ENCODE data around the gene SRGAP2C.
"Not testable (repeated sequence)": the region's sequence is repeated elsewhere in the genome, so short reads cannot be mapped to it uniquely, and the experiment has no call there.

Gene SRGAP2C

GRCh38 chr1:121184290-121185127 is at the start of gene SRGAP2C, which contains the start of gene FAM72B:
TSS of gene SRGAP2C (plus strand) at chr1:121184975. CDS start at chr1:121187447, 2,472 bp downstream.
TSS of gene FAM72B (minus strand) at chr1:121184340. CDS start at chr1:121183489, 851 bp downstream.
- DNase-seq (ENCODE audit: extremely low read depth in 1 of 2, low read depth in 1 of 2): peak; percentile 71 to 73

- not testable (repeated sequence) for DNase-seq (ENCODE audit: extremely low read depth in 1 of 2, low read depth in 1 of 2)
Measured at GRCh38 chr1:121140393-121140792, 44.4 kb upstream of the SRGAP2C start.

- DNase-seq (ENCODE audit: extremely low read depth in 1 of 2, low read depth in 1 of 2): not testable (repeated sequence)
Measured at GRCh38 chr1:121148489-121149190, 36.1 kb upstream of the SRGAP2C start.

GRCh38 chr1:121151294-121151693 is 33.5 kb upstream of the SRGAP2C start:
- not testable (repeated sequence) for DNase-seq (ENCODE audit: extremely low read depth in 1 of 2, low read depth in 1 of 2)

GRCh38 chr1:121152788-121153187 is 32.0 kb upstream of the SRGAP2C start:
- DNase-seq (ENCODE audit: extremely low read depth in 1 of 2, low read depth in 1 of 2): not testable (repeated sequence)

- DNase-seq (ENCODE audit: extremely low read depth in 1 of 2, low read depth in 1 of 2): not testable (repeated sequence)
Measured at GRCh38 chr1:121154811-121155210, 30.0 kb upstream of the SRGAP2C start.

- DNase-seq (ENCODE audit: extremely low read depth in 1 of 2, low read depth in 1 of 2): not testable (repeated sequence)
Measured at GRCh38 chr1:121155671-121156358, 29.0 kb upstream of the SRGAP2C start.

GRCh38 chr1:121156958-121157603 is 27.7 kb upstream of the SRGAP2C start:
- DNase-seq (ENCODE audit: extremely low read depth in 1 of 2, low read depth in 1 of 2): not testable (repeated sequence)

GRCh38 chr1:121157609-121158008 is 27.2 kb upstream of the SRGAP2C start:
- not testable (repeated sequence) for DNase-seq (ENCODE audit: extremely low read depth in 1 of 2, low read depth in 1 of 2)

- not testable (repeated sequence) for DNase-seq (ENCODE audit: extremely low read depth in 1 of 2, low read depth in 1 of 2)
Measured at GRCh38 chr1:121160118-121160517, 24.7 kb upstream of the SRGAP2C start.

- not testable (repeated sequence) for DNase-seq (ENCODE audit: extremely low read depth in 1 of 2, low read depth in 1 of 2)
Measured at GRCh38 chr1:121161199-121161901, 23.4 kb upstream of the SRGAP2C start.

- DNase-seq (ENCODE audit: extremely low read depth in 1 of 2, low read depth in 1 of 2): not testable (repeated sequence)
Measured at GRCh38 chr1:121163850-121164757, 20.7 kb upstream of the SRGAP2C start.

- not testable (repeated sequence) for DNase-seq (ENCODE audit: extremely low read depth in 1 of 2, low read depth in 1 of 2)
Measured at GRCh38 chr1:121165296-121165695, 19.5 kb upstream of the SRGAP2C start.

- DNase-seq (ENCODE audit: extremely low read depth in 1 of 2, low read depth in 1 of 2): not testable (repeated sequence)
Measured at GRCh38 chr1:121167225-121167738, 17.5 kb upstream of the SRGAP2C start.

- DNase-seq (ENCODE audit: extremely low read depth in 1 of 2, low read depth in 1 of 2): not testable (repeated sequence)
Measured at GRCh38 chr1:121168152-121168668, 16.6 kb upstream of the SRGAP2C start.

GRCh38 chr1:121176649-121177048 is 8.1 kb upstream of the SRGAP2C start:
- DNase-seq (ENCODE audit: extremely low read depth in 1 of 2, low read depth in 1 of 2): not testable (repeated sequence)

GRCh38 chr1:121178197-121178596 is 6.6 kb upstream of the SRGAP2C start:
- DNase-seq (ENCODE audit: extremely low read depth in 1 of 2, low read depth in 1 of 2): not testable (repeated sequence)

- DNase-seq (ENCODE audit: extremely low read depth in 1 of 2, low read depth in 1 of 2): not testable (repeated sequence)
Measured at GRCh38 chr1:121183867-121184266, 908 bp upstream of the SRGAP2C start.

All from activated CD8-positive, alpha-beta memory T cell treated with anti-CD3 and anti-CD28 coated beads for 1 hour (primary cell).